Measurements from ENCODE around the gene TMEM179.

TMEM179 gene

DNA sequence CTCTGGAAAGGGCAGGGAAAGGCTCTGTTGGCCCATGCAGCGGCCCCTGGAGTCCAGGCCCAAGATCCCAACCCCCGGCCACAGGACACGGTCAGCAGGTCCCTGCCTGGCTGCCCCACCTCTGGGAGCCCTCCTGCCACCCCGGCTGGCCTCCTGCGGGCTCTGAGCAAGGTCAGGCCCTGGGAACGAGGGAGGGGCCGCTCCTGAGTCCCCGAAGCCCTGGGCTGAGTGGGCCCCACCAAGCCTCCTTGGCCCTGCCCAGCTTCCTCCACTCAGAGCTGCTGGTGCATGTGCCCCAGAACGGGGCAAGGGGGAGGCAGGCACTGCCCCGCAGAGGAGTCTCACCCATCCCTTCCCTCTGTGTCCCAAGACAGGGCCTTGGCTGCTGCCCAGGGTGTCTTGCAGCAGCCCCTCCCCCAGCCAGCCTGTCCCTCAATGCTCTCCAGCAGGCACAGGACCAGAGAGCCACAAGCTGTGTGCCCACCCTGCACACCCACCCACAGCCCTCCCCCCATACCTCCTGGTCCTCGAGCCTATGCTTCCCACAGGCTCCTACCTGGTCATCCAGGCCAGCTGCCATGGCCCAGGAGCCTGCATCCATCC, 32.4 kb downstream of the TMEM179 start:
- TF ChIP-seq, protein P1, sequence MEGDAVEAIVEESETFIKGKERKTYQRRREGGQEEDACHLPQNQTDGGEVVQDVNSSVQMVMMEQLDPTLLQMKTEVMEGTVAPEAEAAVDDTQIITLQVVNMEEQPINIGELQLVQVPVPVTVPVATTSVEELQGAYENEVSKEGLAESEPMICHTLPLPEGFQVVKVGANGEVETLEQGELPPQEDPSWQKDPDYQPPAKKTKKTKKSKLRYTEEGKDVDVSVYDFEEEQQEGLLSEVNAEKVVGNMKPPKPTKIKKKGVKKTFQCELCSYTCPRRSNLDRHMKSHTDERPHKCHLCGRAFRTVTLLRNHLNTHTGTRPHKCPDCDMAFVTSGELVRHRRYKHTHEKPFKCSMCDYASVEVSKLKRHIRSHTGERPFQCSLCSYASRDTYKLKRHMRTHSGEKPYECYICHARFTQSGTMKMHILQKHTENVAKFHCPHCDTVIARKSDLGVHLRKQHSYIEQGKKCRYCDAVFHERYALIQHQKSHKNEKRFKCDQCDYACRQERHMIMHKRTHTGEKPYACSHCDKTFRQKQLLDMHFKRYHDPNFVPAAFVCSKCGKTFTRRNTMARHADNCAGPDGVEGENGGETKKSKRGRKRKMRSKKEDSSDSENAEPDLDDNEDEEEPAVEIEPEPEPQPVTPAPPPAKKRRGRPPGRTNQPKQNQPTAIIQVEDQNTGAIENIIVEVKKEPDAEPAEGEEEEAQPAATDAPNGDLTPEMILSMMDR (IDR thresholded peaks at IDR 0.05; ENCODE audit: low read length, missing control alignments) = no peak
- no peak overlapping the region for H3K4me3 ChIP-seq (replicated peaks; ENCODE audit: low read depth, low read length)
- no peak for DNase-seq (ENCODE audit: low read depth)

DNA sequence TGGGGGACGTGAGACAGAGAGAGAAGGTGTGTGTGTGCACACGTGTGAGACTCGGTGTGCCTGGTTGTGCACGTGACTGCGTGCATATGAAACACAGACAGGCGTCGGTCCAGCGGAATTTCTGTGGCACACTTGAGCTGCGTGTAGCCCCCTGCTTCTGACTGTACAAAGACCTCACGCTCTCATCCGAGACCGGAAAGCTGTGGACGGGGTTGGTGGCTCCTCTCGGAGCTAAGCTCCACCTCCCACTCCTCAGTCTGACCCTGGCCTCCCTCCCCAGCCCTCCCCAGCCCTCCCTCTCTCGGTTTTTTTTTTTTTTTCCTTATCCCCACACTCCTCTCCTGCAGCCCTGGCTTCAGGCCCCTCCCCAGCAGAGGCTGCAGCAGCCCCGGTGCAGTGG, 33.3 kb downstream of the TMEM179 start:
- TF ChIP-seq, protein P1 (IDR thresholded peaks at IDR 0.05; ENCODE audit: low read length, missing control alignments) = no peak

DNA sequence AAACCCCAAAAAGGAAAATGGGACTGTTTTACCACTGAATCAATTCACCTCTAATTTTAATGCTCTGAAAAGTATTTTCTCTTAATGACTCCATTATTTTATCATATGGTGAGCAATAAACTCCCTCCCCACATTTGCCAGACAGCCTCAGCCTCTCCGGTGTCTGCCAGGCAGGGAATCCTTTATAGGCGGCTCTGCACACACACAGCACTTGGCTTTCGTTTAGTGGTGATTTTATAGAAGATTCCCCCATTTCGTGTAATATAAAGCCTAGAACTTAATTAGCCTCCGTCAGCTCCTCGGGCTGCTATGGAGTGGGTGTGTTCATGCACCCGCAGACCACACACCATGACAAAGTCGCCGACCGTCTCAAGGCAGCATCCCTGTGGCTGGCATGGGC, 35.1 kb downstream of the TMEM179 start:
- H3K4me3 ChIP-seq (replicated peaks; ENCODE audit: low read depth, low read length) = no peak overlapping the region
- DNase-seq (ENCODE audit: low read depth) = no peak
- TF ChIP-seq, protein P1 (IDR thresholded peaks at IDR 0.05; ENCODE audit: low read length, missing control alignments) = no peak

More for the DNA sequence above, 33.3 kb downstream of the TMEM179 start:
- DNase-seq (ENCODE audit: low read depth) = no peak
- no peak overlapping the region for H3K4me3 ChIP-seq (replicated peaks; ENCODE audit: low read depth, low read length)

DNA sequence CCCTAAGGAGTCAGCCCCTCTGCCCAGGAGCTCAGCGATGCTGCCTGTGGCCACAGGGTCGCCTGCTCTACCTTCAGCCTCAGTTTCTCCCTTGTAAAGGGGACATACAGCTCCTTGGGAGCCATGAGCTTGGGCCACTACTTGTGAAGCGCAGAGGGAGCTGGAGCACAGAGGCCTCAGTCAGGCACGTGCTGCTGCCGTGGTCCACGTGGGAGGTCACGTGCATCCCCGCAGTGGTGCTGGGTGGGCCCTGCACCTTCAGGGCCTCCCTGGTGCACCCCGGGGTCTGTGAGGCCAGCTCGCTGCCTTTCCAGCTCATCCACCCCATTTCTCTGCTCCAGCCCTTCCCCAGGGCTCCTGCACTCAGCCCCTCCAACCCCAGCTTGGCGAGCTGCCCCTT, 36.0 kb downstream of the TMEM179 start:
- TF ChIP-seq, protein P1 (IDR thresholded peaks at IDR 0.05; ENCODE audit: low read length, missing control alignments) = no peak
- no peak overlapping the region for H3K4me3 ChIP-seq (replicated peaks; ENCODE audit: low read depth, low read length)
- no peak for DNase-seq (ENCODE audit: low read depth)

DNA sequence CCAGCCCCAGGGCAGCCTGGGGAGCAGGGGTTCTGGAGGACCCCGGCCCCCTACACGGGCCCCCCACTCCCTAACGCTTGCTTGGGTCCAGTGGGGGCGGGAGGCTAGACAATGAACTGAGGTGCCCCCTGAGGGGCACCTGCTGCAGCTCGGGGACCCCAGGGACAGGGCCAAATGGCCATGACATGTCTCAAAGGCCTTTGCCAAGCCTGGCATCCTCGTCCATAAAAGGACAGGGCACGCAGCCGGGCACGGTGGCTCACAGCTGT, 36.7 kb downstream of the TMEM179 start:
- DNase-seq (ENCODE audit: low read depth) = no peak
- no peak overlapping the region for H3K4me3 ChIP-seq (replicated peaks; ENCODE audit: low read depth, low read length)
- TF ChIP-seq, protein P1 (IDR thresholded peaks at IDR 0.05; ENCODE audit: low read length, missing control alignments) = no peak

DNA sequence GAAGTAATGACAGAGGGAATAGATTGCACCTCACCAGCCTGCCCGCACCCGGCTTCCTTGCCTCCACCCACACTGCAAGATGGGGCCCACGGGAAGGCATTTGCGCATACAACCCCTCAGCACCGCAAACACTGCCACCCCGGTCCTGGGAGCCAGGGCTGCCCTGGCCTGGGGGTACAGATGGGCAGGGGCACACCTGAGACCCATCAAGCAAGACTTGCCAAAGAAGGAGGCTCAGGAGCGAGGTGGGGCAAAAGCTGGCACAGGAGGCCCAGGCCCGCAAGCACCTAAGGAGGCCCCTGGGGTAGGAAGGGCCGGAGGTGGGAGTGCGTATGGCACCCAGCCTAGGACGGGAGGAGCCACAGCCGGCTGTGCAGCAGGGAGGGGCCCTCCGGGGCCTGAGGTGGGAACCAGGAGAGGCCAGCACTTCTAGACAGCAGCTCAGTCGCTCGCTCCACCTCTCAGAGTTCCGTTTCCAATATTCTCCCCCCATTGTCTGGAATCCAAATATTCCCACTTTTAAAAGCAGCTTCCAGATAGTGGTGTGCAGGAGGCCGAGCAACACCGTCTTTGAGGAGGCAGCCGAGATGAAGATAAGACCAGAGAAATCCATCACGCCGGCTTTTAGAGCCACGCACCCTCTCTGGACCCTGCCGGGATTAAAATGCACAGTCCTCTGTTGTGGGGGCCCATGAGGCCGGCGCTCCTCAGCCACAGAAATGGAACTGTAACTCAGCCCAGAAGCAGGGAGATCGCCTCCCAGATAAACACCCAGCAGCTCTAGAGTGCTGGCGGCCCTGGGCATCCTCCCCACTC, 37.2 kb downstream of the TMEM179 start:
- no peak overlapping the region for H3K4me3 ChIP-seq (replicated peaks; ENCODE audit: low read depth, low read length)
- TF ChIP-seq, protein P1 (IDR thresholded peaks at IDR 0.05; ENCODE audit: low read length, missing control alignments) = no peak
- DNase-seq (ENCODE audit: low read depth) = no peak
